Breast epithelium (tissue), 4 donors: ENCODE results near the gene ENAH. TPM values are rescaled to one million over a fixed set of nuclear protein-coding genes. Genes with fewer than 3 reads are reported as not detected.
A peak's percentile ranks its signal among the peaks of the same experiment; 100 is the strongest.

Experiments
- DNase-seq, 2 donors: peaks; one replicate each; pipeline ENCODE4 v3.0.0-alpha.2; 2019; ENCODE audit warnings: low spot score in 2 of 2
- H3K27ac ChIP-seq, 2 donors: fragments of 200-600 bp; sonication (generic) in 1 of 2; one replicate each; pipeline ENCODE4 v1.5.1; 2016 to 2019; ENCODE audit warnings: mild to moderate bottlenecking in 1 of 2
- H3K27me3 ChIP-seq, 2 donors: fragments of 200-600 bp; sonication (generic) in 1 of 2; one replicate each; pipeline versions ENCODE4 v1.5.1 to v1.6.0; 2017 to 2019; ENCODE audit warnings: control low read depth in 1 of 2, mild to moderate bottlenecking in 1 of 2
- H3K36me3 ChIP-seq: fragments of 200-600 bp; one replicate; pipeline ENCODE4 v1.5.1; 2019
- H3K4me1 ChIP-seq, 2 donors: fragments of 200-600 bp; sonication (generic); one replicate each; pipeline ENCODE4 v1.5.1; 2016 to 2019; ENCODE audit warnings: control low read depth in 1 of 2
- H3K4me3 ChIP-seq, 3 donors: fragments of 200-600 bp; sonication (generic); 1 replicate in 2 of 3; 2 replicates in 1 of 3; pipeline ENCODE4 v1.5.1; 2016 to 2019; ENCODE audit warnings: mild to moderate bottlenecking in 3 of 3, moderate library complexity in 2 of 3
- H3K9me3 ChIP-seq, 2 donors: fragments of 200-600 bp; sonication (generic) in 1 of 2; one replicate each; pipeline ENCODE4 v1.5.1; 2016 to 2019; ENCODE audit warnings: control low read depth in 1 of 2
- POLR2A ChIP-seq: fragments of 450-650 bp; IDR thresholded peaks from one replicate; pipeline ENCODE4 v1.6.1; 2016; ENCODE audit warnings: antibody characterized with exemption, mild to moderate bottlenecking, moderate library complexity
- POLR2AphosphoS5 ChIP-seq, 3 donors: sonication (generic); formaldehyde crosslinking; IDR thresholded peaks; one replicate each; pipeline ENCODE4 v1.6.1; 2017; ENCODE audit warnings: antibody characterized with exemption in 3 of 3
- intact Hi-C: fragments of 100-400 bp; cut with DNase I; formaldehyde crosslinking; loops from one replicate; pipeline ENCODE4 v1.15.1; 2023; ENCODE audit warnings: low total_unique reads
- total RNA-seq, 3 donors: library from RNA; depleted of rRNA; stranded (reverse); fragments of >200 nt; gene quantifications; one replicate each; pipeline ENCODE4 v1.1.0, GENCODE V29; 2016
- TF ChIP-seq, protein P1 (sequence below), 3 donors: fragments of 450-650 bp; IDR thresholded peaks; one replicate each; pipeline ENCODE4 v1.5.1; 2016 to 2017; ENCODE audit warnings: antibody characterized with exemption in 3 of 3, mild to moderate bottlenecking in 3 of 3, moderate library complexity in 3 of 3

Gene ENAH
- total RNA-seq, 3 donors from 2014 or later, result 36.2 to 62.9 (median 48.2) TPM

DNA sequence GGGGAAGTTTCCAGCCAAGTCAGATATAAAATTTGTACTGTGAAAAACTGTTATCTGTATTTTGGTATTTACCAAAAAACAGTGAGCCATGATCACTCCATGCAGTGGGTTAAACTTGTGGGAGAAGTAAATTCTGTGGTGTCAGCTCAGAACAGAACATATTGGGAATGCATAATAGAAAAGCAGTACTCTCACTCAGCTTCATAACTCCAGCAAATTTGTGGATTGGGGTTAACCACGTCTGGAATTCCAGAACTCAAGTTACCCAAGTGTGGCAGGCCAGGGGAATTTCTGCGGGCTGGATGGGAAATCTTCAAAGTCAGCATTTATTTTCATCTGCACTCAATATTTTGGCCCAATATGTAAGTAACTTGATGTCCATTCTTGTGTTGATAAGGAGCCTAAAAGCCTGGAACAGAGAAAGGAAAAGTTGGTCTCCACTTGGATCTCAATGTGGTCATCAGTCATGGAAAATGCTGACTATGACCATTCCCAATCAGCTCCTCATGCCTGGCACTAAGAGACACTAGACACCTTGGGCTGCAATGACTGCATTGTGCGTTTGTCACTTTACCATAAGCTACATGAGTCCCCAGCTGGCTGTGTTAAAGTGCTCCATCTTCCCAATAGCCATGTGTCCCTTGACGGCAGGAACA lies 39.1 kb upstream of the ENAH start:
- no peak for TF ChIP-seq POLR2AphosphoS5 (IDR thresholded peaks at IDR 0.05)
- no peak for TF ChIP-seq POLR2A
- TF ChIP-seq, protein P1, sequence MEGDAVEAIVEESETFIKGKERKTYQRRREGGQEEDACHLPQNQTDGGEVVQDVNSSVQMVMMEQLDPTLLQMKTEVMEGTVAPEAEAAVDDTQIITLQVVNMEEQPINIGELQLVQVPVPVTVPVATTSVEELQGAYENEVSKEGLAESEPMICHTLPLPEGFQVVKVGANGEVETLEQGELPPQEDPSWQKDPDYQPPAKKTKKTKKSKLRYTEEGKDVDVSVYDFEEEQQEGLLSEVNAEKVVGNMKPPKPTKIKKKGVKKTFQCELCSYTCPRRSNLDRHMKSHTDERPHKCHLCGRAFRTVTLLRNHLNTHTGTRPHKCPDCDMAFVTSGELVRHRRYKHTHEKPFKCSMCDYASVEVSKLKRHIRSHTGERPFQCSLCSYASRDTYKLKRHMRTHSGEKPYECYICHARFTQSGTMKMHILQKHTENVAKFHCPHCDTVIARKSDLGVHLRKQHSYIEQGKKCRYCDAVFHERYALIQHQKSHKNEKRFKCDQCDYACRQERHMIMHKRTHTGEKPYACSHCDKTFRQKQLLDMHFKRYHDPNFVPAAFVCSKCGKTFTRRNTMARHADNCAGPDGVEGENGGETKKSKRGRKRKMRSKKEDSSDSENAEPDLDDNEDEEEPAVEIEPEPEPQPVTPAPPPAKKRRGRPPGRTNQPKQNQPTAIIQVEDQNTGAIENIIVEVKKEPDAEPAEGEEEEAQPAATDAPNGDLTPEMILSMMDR (IDR thresholded peaks at IDR 0.05), result no peak
- no peaks in the 10 kb centered on the region for H3K27me3 ChIP-seq
- intact Hi-C loops, result no loop called here

DNA sequence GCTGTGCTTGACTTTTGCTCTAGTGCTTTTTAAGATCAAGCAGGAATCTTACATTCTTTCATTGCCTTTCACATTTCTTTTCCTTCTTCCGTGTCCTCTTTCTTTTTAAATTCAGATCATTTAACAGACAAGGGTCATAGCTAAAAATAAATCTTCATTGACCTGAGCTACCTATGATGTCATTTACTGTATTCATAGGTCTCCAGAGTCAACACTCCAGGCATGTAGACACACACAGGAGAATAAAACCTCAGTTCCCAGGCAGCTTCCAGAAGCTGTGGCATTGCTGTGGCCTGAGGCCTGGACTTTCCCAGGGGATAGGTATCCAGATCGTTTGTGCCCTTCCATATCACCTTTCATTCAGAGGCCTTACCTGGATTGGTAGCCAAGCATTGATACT lies 38.5 kb upstream of the ENAH start:
- Histone ChIP-seq H3K27ac (peak overlapping the region; percentile 67 to 76), H3K4me1 (peaks cover 0 to 7% of the 10 kb centered on the region in 2 donors), H3K4me3 (no peak overlapping the region), H3K27me3 (no peaks in the 10 kb centered on the region), H3K9me3 (no peaks in the 10 kb centered on the region), H3K36me3 (no peaks in the 10 kb centered on the region)
- intact Hi-C loops, result no loop called here
- DNase-seq, result no peak
- TF ChIP-seq, protein P1 (IDR thresholded peaks at IDR 0.05), result no peak
- TF ChIP-seq POLR2AphosphoS5 (IDR thresholded peaks at IDR 0.05) (no peak), POLR2A (no peak)

More for the DNA sequence above, 39.1 kb upstream of the ENAH start:
- Histone ChIP-seq H3K4me3 (no peak overlapping the region), H3K36me3 (no peaks in the 10 kb centered on the region), H3K27ac (peak overlapping the region; percentile 67 to 76), H3K9me3 (no peaks in the 10 kb centered on the region), H3K4me1 (peaks cover 0 to 7% of the 10 kb centered on the region in 2 donors)
- DNase-seq, result no peak

DNA sequence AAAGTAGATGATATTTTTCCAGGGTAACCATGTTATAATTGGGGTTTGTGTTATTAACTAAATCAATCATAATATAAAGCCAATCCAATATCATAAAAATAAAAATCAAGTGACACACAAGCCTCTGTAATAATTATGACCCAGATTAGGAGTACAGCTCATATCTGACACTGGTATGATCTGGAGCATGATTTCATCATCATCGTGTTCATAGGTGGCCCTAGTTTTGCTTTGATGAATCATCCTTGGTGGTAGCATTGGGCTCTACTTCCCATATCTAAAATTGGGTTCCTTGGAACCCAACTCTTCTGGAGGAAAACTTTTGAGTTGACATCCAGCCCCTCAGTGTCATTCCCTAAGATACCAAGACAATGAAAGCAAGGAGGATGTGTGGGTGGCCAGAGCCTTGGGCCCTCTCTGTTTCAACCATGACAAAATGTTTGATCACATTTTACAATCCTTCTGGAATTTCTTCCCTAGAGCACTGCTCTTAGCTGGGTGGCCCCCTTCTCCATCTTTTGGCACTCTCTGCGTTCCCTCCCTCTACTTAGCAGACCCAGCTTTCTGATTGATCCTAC lies 37.0 kb upstream of the ENAH start:
- H3K4me1 ChIP-seq, result peaks cover 0 to 7% of the 10 kb centered on the region in 2 donors
- H3K36me3 ChIP-seq, result no peaks in the 10 kb centered on the region
- no peaks in the 10 kb centered on the region for H3K27me3 ChIP-seq
- no peak for TF ChIP-seq POLR2AphosphoS5 (IDR thresholded peaks at IDR 0.05)
- TF ChIP-seq, protein P1 (IDR thresholded peaks at IDR 0.05), result no peak
- TF ChIP-seq POLR2A, result no peak
- intact Hi-C loops, result no loop called here
- no peak overlapping the region for H3K4me3 ChIP-seq
- DNase-seq, result no peak
- H3K9me3 ChIP-seq, result no peaks in the 10 kb centered on the region
- peak overlapping the region in 1 of 2 donors; percentile 76 for H3K27ac ChIP-seq

DNA sequence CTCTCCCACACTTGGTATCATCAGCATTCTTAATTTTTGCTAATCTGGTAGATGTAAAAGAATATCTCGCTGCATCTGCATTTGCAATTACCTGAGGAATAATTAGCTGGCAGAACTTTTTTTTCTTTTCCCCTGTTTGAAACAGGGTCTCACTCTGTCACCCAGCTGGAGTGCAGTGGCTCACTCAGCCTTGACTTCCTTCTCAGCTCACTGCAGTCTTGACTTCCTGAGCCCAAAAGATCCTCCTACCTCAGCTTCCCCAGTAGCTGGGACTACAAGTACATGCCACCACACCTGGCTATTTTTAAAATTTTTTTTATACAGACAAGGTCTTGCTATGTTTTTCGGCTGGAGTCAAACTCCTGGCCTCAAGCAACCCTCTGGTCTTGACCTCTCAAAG lies 35.4 kb upstream of the ENAH start:
- TF ChIP-seq POLR2AphosphoS5 (IDR thresholded peaks at IDR 0.05), result no peak
- TF ChIP-seq POLR2A, result no peak
- TF ChIP-seq, protein P1 (IDR thresholded peaks at IDR 0.05), result no peak
- Histone ChIP-seq H3K4me3 (no peak overlapping the region), H3K4me1 (no peaks in the 10 kb centered on the region), H3K27me3 (no peaks in the 10 kb centered on the region), H3K36me3 (no peaks in the 10 kb centered on the region), H3K27ac (no peak overlapping the region), H3K9me3 (no peaks in the 10 kb centered on the region)
- intact Hi-C loops, result no loop called here
- DNase-seq, result no peak

DNA sequence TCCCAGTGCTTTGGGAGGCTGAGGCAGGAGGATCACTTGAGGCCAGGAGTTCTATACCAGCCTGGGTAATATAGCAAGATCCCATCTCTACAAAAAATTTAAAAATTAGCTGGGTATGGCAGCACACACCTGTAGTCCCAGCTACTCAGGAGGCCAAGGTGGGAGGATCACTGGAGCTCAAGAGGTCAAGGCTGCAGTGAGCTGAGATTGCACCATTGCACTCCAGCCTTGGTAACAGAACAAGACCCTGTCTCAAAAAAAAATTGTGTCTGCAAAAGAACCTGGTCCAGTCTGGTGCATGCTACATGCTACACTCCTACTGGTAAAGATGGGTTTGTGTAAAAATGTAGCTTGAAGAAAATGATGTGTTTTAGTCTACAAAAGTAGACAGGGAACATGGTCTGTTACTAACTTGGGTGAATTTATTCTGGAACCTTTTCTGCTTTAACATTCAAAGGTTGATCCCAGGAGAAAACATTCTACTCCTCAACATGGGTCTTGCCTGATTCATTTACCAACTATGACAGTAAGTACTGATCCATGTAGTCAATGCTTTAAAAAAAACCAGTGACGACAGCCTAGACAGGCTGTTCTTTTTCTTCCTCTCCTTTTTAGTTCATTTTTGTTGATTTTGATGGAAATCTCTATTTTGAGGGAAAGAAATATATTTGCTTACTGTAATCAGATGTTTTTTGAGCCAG lies 32.7 kb upstream of the ENAH start:
- intact Hi-C loops, result no loop called here
- no peak for TF ChIP-seq POLR2AphosphoS5 (IDR thresholded peaks at IDR 0.05)
- TF ChIP-seq, protein P1 (IDR thresholded peaks at IDR 0.05), result no peak
- no peak for TF ChIP-seq POLR2A
- H3K27me3 ChIP-seq, result no peaks in the 10 kb centered on the region
- DNase-seq, result no peak
- no peaks in the 10 kb centered on the region for H3K9me3 ChIP-seq
- no peaks in the 10 kb centered on the region for H3K4me1 ChIP-seq
- H3K27ac ChIP-seq, result no peak overlapping the region
- no peaks in the 10 kb centered on the region for H3K36me3 ChIP-seq
- no peak overlapping the region for H3K4me3 ChIP-seq
